Right lobe of liver (tissue), 4 donors: ENCODE data around the gene TMEM151B.

Source experiments
- CTCF ChIP-seq, 4 donors: fragments of 200-600 bp in 3 of 4; fragments of 450-650 bp in 1 of 4; IDR thresholded peaks; one replicate each; pipeline versions ENCODE4 v1.5.1 to v1.8.0; 2016 to 2022; ENCODE audit warnings: antibody characterized with exemption in 4 of 4, mild to moderate bottlenecking in 2 of 4
- POLR2A ChIP-seq: fragments of 450-650 bp; IDR thresholded peaks from one replicate; pipeline ENCODE4 v1.6.1; 2017; ENCODE audit warnings: antibody characterized with exemption, mild to moderate bottlenecking
- donor health status: DM: no; HTN: no; CAD: no.
- donor health status: DM: no; HTN: no; CAD: no.
- donor health status: DM: no; HTN: yes; CAD: no.

GRCh38 chr6:44238687-44239350 lies 31.4 kb upstream of the TMEM151B start:
- TF ChIP-seq CTCF (IDR thresholded peaks at IDR 0.05) (no peak), POLR2A (no peak)
